HepG2 (cell line): ENCODE measurements around the gene CBFA2T2. TPM values are rescaled to one million over a fixed set of nuclear protein-coding genes. Genes with fewer than 3 reads are reported as not detected.

ENCODE experiments used
- AGO2 ChIP-seq: fragments of 200-400 bp; formaldehyde crosslinking; optimal IDR thresholded peaks from 2 replicates; pipeline ENCODE3; 2017; ENCODE audit warnings: mild to moderate bottlenecking, low read depth, low read length, moderate library complexity
- ARHGAP35 ChIP-seq: sonication (generic); formaldehyde crosslinking; IDR thresholded peaks from 2 replicates; pipeline ENCODE4 v1.9.0; 2022; ENCODE audit warnings: mild to moderate bottlenecking, inconsistent platforms, moderate library complexity, missing genetic modification reagents, borderline replicate concordance
- ATF7 ChIP-seq, 2 experiments: fragments of 450-650 bp in 1 of 2; sonication (generic) in 1 of 2; formaldehyde crosslinking in 1 of 2; IDR thresholded peaks; 2 replicates each; pipeline versions ENCODE4 v1.4.0 to v1.6.1; 2016 to 2020; ENCODE audit warnings: antibody characterized with exemption in 1 of 2, mild to moderate bottlenecking in 1 of 2, missing genetic modification reagents in 1 of 2
- HNRNPLL ChIP-seq: fragments of 200-400 bp; formaldehyde crosslinking; IDR thresholded peaks from 2 replicates; pipeline ENCODE4 v1.6.1; 2017; ENCODE audit warnings: mild to moderate bottlenecking, low read depth, low read length; ENCODE audit not compliant: poor library complexity, severe bottlenecking
- TP53 ChIP-seq: sonication (generic); formaldehyde crosslinking; conservative IDR thresholded peaks from 2 replicates; pipeline ENCODE4 v1.4.0; 2020; ENCODE audit warnings: missing genetic modification reagents
- ZBTB7B ChIP-seq: sonication (generic); formaldehyde crosslinking; IDR thresholded peaks from 2 replicates; pipeline ENCODE4 v1.4.0; 2020; ENCODE audit warnings: missing genetic modification reagents
- ZFP62 ChIP-seq: sonication (generic); formaldehyde crosslinking; IDR thresholded peaks from 2 replicates; pipeline ENCODE4 v1.4.0; 2020; ENCODE audit warnings: missing genetic modification reagents
- ZNF263 ChIP-seq: sonication (generic); formaldehyde crosslinking; IDR thresholded peaks from 2 replicates; pipeline ENCODE4 v1.4.0; 2020; ENCODE audit warnings: missing genetic modification reagents
- ZNF329 ChIP-seq: sonication (generic); formaldehyde crosslinking; IDR thresholded peaks from 2 replicates; pipeline ENCODE4 v1.9.0; 2021; ENCODE audit warnings: low read depth, mild to moderate bottlenecking, missing genetic modification reagents
- ZNF615 ChIP-seq: sonication (generic); formaldehyde crosslinking; IDR thresholded peaks from 2 replicates; pipeline ENCODE4 v1.5.0; 2020; ENCODE audit warnings: mild to moderate bottlenecking, missing genetic modification reagents, borderline replicate concordance
- ZNF777 ChIP-seq: sonication (generic); formaldehyde crosslinking; IDR thresholded peaks from 2 replicates; pipeline ENCODE4 v1.4.0; 2020; ENCODE audit warnings: missing genetic modification reagents
- polyA plus RNA-seq, 8 experiments: library from polyadenylated mRNA; depleted of rRNA in 3 of 8; stranded (reverse) in 7 of 8; unstranded in 1 of 8; fragments of >200 nt; fragmentation: Illumina TruSeq in 4 of 8; extraction: Trizol in 4 of 8; gene quantifications; 2 replicates each; pipeline versions ENCODE4 v1.2.1 to v1.2.3, GENCODE V29; 2011 to 2016; ENCODE audit warnings: low read depth in 4 of 8, missing spikeins in 1 of 8, mixed read lengths in 1 of 8; ENCODE audit not compliant: insufficient read depth in 1 of 8
- total RNA-seq, 5 experiments: library from RNA; depleted of rRNA; stranded (reverse); fragments of >200 nt; fragmentation: Illumina TruSeq; extraction: Trizol; gene quantifications; 2 replicates each; pipeline ENCODE4 v1.2.3, GENCODE V29; 2016; ENCODE audit warnings: low read depth in 1 of 5
- TF ChIP-seq, protein P1 (sequence below): sonication (generic); formaldehyde crosslinking; IDR thresholded peaks from 2 replicates; pipeline ENCODE4 v1.9.0; 2021; ENCODE audit warnings: missing genetic modification reagents, borderline replicate concordance
- TF ChIP-seq, protein P2 (sequence below): sonication (generic); formaldehyde crosslinking; IDR thresholded peaks from 2 replicates; pipeline ENCODE4 v1.4.0; 2020; ENCODE audit warnings: missing genetic modification reagents
- TF ChIP-seq, protein P3 (sequence below): sonication (generic); formaldehyde crosslinking; IDR thresholded peaks from 2 replicates; pipeline ENCODE4 v1.5.0; 2020; ENCODE audit warnings: missing genetic modification reagents
- TF ChIP-seq, protein P4 (sequence below): IDR thresholded peaks from 2 replicates; pipeline ENCODE4 v1.6.1; 2018; ENCODE audit warnings: missing genetic modification reagents, mild to moderate bottlenecking, missing compliant biosample characterization
- TF ChIP-seq, protein P5 (sequence below): sonication (generic); formaldehyde crosslinking; IDR thresholded peaks from 2 replicates; pipeline ENCODE4 v1.5.0; 2020; ENCODE audit warnings: missing genetic modification reagents
- TF ChIP-seq, protein P6 (sequence below): sonication (generic); formaldehyde crosslinking; IDR thresholded peaks from 2 replicates; pipeline ENCODE4 v1.5.0; 2020; ENCODE audit warnings: mild to moderate bottlenecking, missing genetic modification reagents

CBFA2T2 gene
- total and polyA plus RNA-seq, 2 of the 13 experiments (the other 11 are each of a cell fraction or from before 2014, with no cell fraction given) = 6.3 to 21.2 TPM

DNA sequence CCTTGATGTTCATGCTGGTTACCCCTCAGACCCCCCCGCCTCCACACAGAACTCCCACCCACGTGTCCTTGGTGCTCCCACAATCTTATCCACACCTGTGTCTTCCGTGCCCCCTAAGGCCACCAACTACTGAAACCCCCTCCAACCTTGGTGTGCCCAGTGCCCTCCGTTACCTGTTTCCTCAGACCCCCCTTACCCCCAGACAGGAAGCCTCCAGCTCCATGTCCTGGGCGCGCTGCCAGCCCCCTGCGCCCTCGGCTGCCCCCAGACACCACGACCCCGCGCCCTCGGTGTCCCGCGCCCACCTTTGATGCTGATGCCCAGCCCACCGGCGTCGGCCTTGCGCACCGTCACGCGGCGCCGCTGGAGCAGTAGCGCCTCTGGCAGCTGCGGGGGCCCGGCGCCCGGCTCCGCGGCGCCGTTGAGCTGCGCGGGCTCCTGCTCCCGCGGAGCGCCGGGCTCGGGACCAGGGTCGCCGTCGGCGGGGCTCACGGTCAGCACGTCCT, 46.8 kb upstream of the CBFA2T2 start (continued):
- TF ChIP-seq, protein P1, sequence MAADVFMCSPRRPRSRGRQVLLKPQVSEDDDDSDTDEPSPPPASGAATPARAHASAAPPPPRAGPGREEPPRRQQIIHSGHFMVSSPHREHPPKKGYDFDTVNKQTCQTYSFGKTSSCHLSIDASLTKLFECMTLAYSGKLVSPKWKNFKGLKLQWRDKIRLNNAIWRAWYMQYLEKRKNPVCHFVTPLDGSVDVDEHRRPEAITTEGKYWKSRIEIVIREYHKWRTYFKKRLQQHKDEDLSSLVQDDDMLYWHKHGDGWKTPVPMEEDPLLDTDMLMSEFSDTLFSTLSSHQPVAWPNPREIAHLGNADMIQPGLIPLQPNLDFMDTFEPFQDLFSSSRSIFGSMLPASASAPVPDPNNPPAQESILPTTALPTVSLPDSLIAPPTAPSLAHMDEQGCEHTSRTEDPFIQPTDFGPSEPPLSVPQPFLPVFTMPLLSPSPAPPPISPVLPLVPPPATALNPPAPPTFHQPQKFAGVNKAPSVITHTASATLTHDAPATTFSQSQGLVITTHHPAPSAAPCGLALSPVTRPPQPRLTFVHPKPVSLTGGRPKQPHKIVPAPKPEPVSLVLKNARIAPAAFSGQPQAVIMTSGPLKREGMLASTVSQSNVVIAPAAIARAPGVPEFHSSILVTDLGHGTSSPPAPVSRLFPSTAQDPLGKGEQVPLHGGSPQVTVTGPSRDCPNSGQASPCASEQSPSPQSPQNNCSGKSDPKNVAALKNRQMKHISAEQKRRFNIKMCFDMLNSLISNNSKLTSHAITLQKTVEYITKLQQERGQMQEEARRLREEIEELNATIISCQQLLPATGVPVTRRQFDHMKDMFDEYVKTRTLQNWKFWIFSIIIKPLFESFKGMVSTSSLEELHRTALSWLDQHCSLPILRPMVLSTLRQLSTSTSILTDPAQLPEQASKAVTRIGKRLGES (CRISPR knock-in tag) = no peak
- TF ChIP-seq AGO2 (peak; percentile 61), ARHGAP35 (CRISPR knock-in tag) (0 out of 2 replicates have a peak, but pooled peaks have one; percentile 39), ZFP62 (no peak), ZNF329 (CRISPR knock-in tag) (0 out of 2 replicates have a peak, but pooled peaks have one; percentile 65), ZNF777 (CRISPR knock-in tag) (no peak), ZNF615 (no peak), HNRNPLL (peak; percentile 66), TP53 (no peak), ATF7 (IDR thresholded peaks at IDR 0.05) (no peak), ATF7 (CRISPR knock-in tag; IDR thresholded peaks at IDR 0.05) (no peak), ZBTB7B (CRISPR knock-in tag) (peak; percentile 27; the same call in 1 of the 2 replicates), ZNF263 (no peak)
- TF ChIP-seq, protein P2, sequence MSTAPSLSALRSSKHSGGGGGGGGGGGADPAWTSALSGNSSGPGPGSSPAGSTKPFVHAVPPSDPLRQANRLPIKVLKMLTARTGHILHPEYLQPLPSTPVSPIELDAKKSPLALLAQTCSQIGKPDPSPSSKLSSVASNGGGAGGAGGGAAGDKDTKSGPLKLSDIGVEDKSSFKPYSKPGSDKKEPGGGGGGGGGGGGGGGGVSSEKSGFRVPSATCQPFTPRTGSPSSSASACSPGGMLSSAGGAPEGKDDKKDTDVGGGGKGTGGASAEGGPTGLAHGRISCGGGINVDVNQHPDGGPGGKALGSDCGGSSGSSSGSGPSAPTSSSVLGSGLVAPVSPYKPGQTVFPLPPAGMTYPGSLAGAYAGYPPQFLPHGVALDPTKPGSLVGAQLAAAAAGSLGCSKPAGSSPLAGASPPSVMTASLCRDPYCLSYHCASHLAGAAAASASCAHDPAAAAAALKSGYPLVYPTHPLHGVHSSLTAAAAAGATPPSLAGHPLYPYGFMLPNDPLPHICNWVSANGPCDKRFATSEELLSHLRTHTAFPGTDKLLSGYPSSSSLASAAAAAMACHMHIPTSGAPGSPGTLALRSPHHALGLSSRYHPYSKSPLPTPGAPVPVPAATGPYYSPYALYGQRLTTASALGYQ = no peak
- TF ChIP-seq, protein P3, sequence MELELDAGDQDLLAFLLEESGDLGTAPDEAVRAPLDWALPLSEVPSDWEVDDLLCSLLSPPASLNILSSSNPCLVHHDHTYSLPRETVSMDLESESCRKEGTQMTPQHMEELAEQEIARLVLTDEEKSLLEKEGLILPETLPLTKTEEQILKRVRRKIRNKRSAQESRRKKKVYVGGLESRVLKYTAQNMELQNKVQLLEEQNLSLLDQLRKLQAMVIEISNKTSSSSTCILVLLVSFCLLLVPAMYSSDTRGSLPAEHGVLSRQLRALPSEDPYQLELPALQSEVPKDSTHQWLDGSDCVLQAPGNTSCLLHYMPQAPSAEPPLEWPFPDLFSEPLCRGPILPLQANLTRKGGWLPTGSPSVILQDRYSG (CRISPR knock-in tag) = no peak
- TF ChIP-seq, protein P4, sequence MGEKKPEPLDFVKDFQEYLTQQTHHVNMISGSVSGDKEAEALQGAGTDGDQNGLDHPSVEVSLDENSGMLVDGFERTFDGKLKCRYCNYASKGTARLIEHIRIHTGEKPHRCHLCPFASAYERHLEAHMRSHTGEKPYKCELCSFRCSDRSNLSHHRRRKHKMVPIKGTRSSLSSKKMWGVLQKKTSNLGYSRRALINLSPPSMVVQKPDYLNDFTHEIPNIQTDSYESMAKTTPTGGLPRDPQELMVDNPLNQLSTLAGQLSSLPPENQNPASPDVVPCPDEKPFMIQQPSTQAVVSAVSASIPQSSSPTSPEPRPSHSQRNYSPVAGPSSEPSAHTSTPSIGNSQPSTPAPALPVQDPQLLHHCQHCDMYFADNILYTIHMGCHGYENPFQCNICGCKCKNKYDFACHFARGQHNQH = no peak
- TF ChIP-seq, protein P5, sequence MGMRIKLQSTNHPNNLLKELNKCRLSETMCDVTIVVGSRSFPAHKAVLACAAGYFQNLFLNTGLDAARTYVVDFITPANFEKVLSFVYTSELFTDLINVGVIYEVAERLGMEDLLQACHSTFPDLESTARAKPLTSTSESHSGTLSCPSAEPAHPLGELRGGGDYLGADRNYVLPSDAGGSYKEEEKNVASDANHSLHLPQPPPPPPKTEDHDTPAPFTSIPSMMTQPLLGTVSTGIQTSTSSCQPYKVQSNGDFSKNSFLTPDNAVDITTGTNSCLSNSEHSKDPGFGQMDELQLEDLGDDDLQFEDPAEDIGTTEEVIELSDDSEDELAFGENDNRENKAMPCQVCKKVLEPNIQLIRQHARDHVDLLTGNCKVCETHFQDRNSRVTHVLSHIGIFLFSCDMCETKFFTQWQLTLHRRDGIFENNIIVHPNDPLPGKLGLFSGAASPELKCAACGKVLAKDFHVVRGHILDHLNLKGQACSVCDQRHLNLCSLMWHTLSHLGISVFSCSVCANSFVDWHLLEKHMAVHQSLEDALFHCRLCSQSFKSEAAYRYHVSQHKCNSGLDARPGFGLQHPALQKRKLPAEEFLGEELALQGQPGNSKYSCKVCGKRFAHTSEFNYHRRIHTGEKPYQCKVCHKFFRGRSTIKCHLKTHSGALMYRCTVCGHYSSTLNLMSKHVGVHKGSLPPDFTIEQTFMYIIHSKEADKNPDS (CRISPR knock-in tag) = 0 out of 2 replicates have a peak, but pooled peaks have one; percentile 15
- TF ChIP-seq, protein P6, sequence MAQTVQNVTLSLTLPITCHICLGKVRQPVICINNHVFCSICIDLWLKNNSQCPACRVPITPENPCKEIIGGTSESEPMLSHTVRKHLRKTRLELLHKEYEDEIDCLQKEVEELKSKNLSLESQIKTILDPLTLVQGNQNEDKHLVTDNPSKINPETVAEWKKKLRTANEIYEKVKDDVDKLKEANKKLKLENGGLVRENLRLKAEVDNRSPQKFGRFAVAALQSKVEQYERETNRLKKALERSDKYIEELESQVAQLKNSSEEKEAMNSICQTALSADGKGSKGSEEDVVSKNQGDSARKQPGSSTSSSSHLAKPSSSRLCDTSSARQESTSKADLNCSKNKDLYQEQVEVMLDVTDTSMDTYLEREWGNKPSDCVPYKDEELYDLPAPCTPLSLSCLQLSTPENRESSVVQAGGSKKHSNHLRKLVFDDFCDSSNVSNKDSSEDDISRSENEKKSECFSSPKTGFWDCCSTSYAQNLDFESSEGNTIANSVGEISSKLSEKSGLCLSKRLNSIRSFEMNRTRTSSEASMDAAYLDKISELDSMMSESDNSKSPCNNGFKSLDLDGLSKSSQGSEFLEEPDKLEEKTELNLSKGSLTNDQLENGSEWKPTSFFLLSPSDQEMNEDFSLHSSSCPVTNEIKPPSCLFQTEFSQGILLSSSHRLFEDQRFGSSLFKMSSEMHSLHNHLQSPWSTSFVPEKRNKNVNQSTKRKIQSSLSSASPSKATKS = no peak
